ENCODE measurements around the gene PCYT1A.

- TF ChIP-seq CTCF (IDR thresholded peaks at IDR 0.05) (peak in 1 of 7 experiments; percentile 14), POLR2A (IDR thresholded peaks at IDR 0.05) (peak; percentile 64 to 87 (median 84))
These were observed 30.4 kb upstream of the PCYT1A start, which contains the start of gene DYNLT2B for GRCh38 chr3:196317687-196318467.
